Fibroblast of lung (primary cell): ENCODE measurements around the gene DNAH1.

Source experiments
- CTCF ChIP-seq, 2 donors: IDR thresholded peaks in 1 of 2; conservative IDR thresholded peaks in 1 of 2; 1 replicate in 1 of 2; 2 replicates in 1 of 2; pipeline ENCODE4 v1.5.1; 2011 to 2012; ENCODE audit warnings: low read length in 2 of 2, control low read depth in 1 of 2, inconsistent platforms in 1 of 2, low read depth in 1 of 2, mild to moderate bottlenecking in 1 of 2
- EZH2 ChIP-seq: IDR thresholded peaks from 2 replicates; pipeline ENCODE4 v1.5.1; 2012; ENCODE audit warnings: low read length, control low read depth, mild to moderate bottlenecking; ENCODE audit errors: missing control alignments

GRCh38 chr3:52330194-52330805, 14.2 kb downstream of the DNAH1 start:
- TF ChIP-seq CTCF (conservative IDR thresholded peaks at IDR 0.05 in 1 of 2, IDR thresholded peaks at IDR 0.05 in 1 of 2; ENCODE audit: low read depth in 1 of 2, low read length in 2 of 2) (no peak), EZH2 (no peak)
